Upper lobe of right lung (tissue), 1 donor: ENCODE results near the gene DAND5. TPM values are rescaled to one million over a fixed set of nuclear protein-coding genes. Genes with fewer than 3 reads are reported as not detected.

Source experiments
- ATAC-seq: fragments of 200-7000 bp; cut with Tn5 transposase; one replicate; pipeline ENCODE4 v1.9.1; 2020; ENCODE audit warnings: mild to moderate bottlenecking, moderate library complexity
- DNase-seq: peaks from one replicate; pipeline ENCODE4 v3.0.0-alpha.2; 2020
- H3K27ac ChIP-seq: fragments of 200-600 bp; one replicate; pipeline ENCODE4 v1.8.0; 2022
- H3K27me3 ChIP-seq: fragments of 200-600 bp; one replicate; pipeline ENCODE4 v1.8.0; 2022; ENCODE audit warnings: mild to moderate bottlenecking
- H3K36me3 ChIP-seq: fragments of 200-600 bp; one replicate; pipeline ENCODE4 v1.8.0; 2022
- H3K4me1 ChIP-seq: fragments of 200-600 bp; one replicate; pipeline ENCODE4 v1.8.0; 2022
- H3K4me3 ChIP-seq: fragments of 200-600 bp; one replicate; pipeline ENCODE4 v1.8.0; 2022; ENCODE audit warnings: mild to moderate bottlenecking
- H3K9me3 ChIP-seq: fragments of 200-600 bp; one replicate; pipeline ENCODE4 v1.8.0; 2022
- intact Hi-C: fragments of 100-400 bp; cut with DNase I; formaldehyde crosslinking; loops from one replicate; pipeline ENCODE4 v1.11.0; 2022
- total RNA-seq: library from RNA; stranded (reverse); fragmentation: NEBNext Ultra II Directional; extraction: Animal tissue kit (Norgen Biotek cat#: 25700); gene quantifications from one replicate; pipeline ENCODE4 v1.2.1, GENCODE V29; 2021
- TF ChIP-seq, protein P1 (sequence below): fragments of 200-600 bp; IDR thresholded peaks from one replicate; pipeline ENCODE4 v1.8.0; 2022; ENCODE audit warnings: antibody characterized with exemption
- donor health status: DM: no; HTN: yes; CAD: no; lungs with severe emphysema.

DAND5 gene
- total RNA-seq, 1 donor from 2014 or later: not detected

DNA sequence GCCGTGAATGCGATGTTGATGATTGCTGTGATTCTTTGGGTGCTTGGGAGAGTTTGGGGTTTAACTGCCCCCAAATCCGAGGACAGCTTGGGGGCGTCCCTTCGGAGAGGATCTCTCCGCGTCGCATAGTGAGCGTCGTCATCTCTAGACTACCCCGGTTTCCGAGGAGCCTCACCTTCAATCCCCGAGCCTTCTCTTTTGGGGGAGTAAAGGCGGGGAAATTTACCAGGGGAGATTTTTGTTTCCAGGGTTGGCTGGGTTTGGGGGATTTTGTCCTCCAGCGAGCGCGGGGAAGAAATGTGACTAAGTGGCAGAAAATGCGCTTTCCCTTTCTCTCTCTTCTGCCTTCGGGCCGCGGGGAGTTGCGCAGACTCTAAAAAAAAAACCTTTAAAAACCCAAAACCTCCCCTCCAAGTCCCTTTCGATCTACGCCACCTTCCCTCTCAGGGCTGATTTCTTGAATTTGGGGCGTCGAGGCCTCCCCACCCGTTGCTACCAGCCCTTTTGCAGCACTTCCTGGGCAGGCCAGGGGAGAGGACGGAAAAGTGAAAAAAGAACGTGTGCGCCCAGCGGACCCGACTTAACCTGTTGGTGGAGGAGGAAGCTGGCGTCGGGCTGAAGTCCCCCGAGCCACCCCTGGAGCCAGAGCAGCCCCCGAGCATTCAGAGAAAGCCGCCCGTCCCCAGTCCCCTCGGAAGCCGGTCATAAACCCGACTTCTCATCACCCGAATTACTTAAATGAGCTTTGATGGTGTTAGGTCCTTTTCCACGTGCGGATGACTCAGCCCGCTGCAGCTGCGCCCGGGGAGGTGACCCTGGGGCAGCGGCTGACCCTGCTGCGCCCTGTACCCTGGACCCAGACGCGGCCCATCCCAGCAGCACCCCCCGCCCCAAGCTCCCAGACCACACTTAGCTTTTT lies 43.6 kb downstream of the DAND5 start:
- peak overlapping the region; percentile 91 for H3K27ac ChIP-seq
- H3K36me3 ChIP-seq: no peaks in the 10 kb centered on the region
- peaks cover 70% of the 10 kb centered on the region for H3K4me1 ChIP-seq
- no peaks in the 10 kb centered on the region for H3K9me3 ChIP-seq
- ATAC-seq (peak; percentile 35), DNase-seq (no peak)
- TF ChIP-seq, protein P1, sequence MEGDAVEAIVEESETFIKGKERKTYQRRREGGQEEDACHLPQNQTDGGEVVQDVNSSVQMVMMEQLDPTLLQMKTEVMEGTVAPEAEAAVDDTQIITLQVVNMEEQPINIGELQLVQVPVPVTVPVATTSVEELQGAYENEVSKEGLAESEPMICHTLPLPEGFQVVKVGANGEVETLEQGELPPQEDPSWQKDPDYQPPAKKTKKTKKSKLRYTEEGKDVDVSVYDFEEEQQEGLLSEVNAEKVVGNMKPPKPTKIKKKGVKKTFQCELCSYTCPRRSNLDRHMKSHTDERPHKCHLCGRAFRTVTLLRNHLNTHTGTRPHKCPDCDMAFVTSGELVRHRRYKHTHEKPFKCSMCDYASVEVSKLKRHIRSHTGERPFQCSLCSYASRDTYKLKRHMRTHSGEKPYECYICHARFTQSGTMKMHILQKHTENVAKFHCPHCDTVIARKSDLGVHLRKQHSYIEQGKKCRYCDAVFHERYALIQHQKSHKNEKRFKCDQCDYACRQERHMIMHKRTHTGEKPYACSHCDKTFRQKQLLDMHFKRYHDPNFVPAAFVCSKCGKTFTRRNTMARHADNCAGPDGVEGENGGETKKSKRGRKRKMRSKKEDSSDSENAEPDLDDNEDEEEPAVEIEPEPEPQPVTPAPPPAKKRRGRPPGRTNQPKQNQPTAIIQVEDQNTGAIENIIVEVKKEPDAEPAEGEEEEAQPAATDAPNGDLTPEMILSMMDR: no peak
- H3K27me3 ChIP-seq: peaks cover 7% of the 10 kb centered on the region
- intact Hi-C loops: no loop called here
- H3K4me3 ChIP-seq: peak overlapping the region; percentile 44

DNA sequence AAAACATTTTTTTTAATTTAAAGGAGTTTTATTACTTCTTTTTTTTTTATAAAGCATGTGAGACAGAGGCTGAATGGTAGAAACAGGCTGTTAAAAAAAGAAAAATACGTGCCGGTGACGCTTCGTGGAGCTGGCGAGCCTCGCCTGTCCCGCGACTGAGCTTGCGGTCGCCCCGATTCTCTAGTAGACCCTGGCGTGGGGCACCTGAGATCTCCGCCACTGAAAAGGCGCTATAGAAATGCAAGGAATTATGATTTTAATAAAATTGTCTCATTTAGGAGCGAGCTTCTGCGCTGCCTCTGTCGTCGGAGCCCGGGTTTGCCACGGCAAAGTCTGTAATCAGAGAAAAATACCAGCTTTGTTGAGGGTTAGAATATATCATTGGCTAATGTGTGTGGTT lies 44.3 kb downstream of the DAND5 start:
- H3K36me3 ChIP-seq: no peaks in the 10 kb centered on the region
- ATAC-seq: no peak
- DNase-seq: no peak
- intact Hi-C loops: no loop called here
- no peaks in the 10 kb centered on the region for H3K9me3 ChIP-seq
- peak overlapping the region; percentile 91 for H3K27ac ChIP-seq
- H3K4me1 ChIP-seq: peaks cover 68% of the 10 kb centered on the region
- TF ChIP-seq, protein P1: no peak
- H3K4me3 ChIP-seq: peak overlapping the region; percentile 44
- peaks cover 7% of the 10 kb centered on the region for H3K27me3 ChIP-seq

GRCh38 chr19:13014101-13014920 lies 44.9 kb downstream of the DAND5 start:
- DNase-seq (no peak), ATAC-seq (peak; percentile 52)
- TF ChIP-seq, protein P1: no peak
- Histone ChIP-seq H3K27me3 (peaks cover 7% of the 10 kb centered on the region), H3K36me3 (no peaks in the 10 kb centered on the region), H3K4me3 (peak overlapping the region; percentile 44), H3K27ac (peak overlapping the region; percentile 91), H3K9me3 (no peaks in the 10 kb centered on the region), H3K4me1 (peaks cover 68% of the 10 kb centered on the region)
- intact Hi-C loops: no loop called here

DNA sequence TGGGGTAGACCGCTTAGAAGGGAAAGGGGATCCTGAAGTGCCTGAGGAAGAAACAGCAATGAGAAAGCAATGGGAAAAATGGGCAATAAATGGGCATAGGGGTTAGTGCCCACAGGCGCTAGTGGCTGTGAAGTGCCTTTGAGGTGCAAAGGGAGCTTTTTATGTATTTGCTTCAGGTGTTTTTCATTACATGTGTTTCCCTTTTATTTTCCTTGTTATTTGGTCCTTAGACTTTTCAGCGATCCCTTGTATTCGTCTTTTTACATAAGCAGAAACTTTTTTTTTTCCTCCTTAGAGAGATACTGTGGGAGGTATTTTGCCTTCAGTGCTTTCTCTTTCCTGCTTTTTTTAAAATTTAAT lies 45.5 kb downstream of the DAND5 start:
- peaks cover 65% of the 10 kb centered on the region for H3K4me1 ChIP-seq
- no peaks in the 10 kb centered on the region for H3K36me3 ChIP-seq
- peak overlapping the region; percentile 44 for H3K4me3 ChIP-seq
- ATAC-seq (no peak), DNase-seq (no peak)
- peaks cover 7% of the 10 kb centered on the region for H3K27me3 ChIP-seq
- peak overlapping the region; percentile 91 for H3K27ac ChIP-seq
- H3K9me3 ChIP-seq: no peaks in the 10 kb centered on the region
- TF ChIP-seq, protein P1: no peak
- intact Hi-C loops: no loop called here

DNA sequence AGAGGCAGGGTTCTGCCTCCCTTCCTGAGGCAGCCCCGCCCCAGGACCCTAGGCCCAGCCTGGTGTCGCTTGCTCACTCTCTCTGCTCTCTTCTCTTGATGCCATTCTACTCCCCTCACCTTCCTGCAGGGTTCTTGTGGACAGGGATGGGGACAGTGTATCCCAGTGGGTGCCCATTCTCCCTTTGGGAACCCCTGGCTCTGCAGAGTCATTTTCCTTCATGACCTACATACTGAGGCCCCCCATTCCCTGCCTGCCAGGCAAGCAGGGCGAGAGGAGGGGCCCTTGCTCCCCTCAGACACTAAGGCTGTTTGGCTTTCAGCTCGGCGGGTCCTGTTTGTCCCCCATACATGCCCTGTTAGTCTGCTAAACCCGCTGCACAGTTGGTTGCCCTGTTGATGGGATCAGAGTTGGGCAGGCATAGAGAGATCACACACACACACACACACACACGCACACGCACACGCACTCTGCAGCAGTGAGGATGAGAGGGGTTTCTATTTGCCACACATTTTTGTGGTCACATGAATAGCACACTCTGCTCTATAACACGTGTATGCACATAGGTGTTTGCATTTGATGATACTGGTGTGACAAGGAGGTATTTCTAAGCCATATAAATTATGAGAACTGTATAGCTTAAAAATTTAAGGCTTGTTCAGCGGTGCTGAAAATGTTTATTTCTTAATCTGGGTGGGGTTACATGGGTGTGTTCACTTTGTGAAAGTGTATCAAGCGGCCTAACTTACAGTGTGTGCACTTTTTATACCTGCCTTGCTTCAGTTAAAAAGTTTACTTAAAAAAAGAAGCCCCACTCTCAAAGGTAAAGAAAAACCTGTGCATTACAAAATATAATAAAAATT lies 46.2 kb downstream of the DAND5 start:
- intact Hi-C loops: no loop called here
- no peak for DNase-seq
- H3K27ac ChIP-seq: peak overlapping the region; percentile 91
- peaks cover 65% of the 10 kb centered on the region for H3K4me1 ChIP-seq
- H3K4me3 ChIP-seq: no peak overlapping the region
- TF ChIP-seq, protein P1: no peak
- H3K27me3 ChIP-seq: peaks cover 2% of the 10 kb centered on the region
- ATAC-seq: peak; percentile 32
- H3K9me3 ChIP-seq: no peaks in the 10 kb centered on the region
- H3K36me3 ChIP-seq: no peaks in the 10 kb centered on the region
